H9 (cell line): ENCODE data around the gene LDB2. TPM values are rescaled to one million over a fixed set of nuclear protein-coding genes. Genes with fewer than 3 reads are reported as not detected.

Experiments
- DNase-seq: peaks from one replicate; pipeline ENCODE4 v3.0.0-alpha.2; 2017
- H2AFZ ChIP-seq: one replicate; pipeline ENCODE4 v1.6.1; 2013; ENCODE audit warnings: mild to moderate bottlenecking, low read length, control low read depth, moderate library complexity
- H2AK5ac ChIP-seq: 2 replicates; pipeline ENCODE4 v1.6.1; 2013; ENCODE audit warnings: low read length, control low read depth, mixed read lengths; ENCODE audit not compliant: insufficient read length
- H2BK120ac ChIP-seq: one replicate; pipeline ENCODE4 v1.6.1; 2013; ENCODE audit warnings: low read depth, mild to moderate bottlenecking, low read length, control low read depth, inconsistent platforms; ENCODE audit not compliant: poor library complexity, severe bottlenecking
- H2BK12ac ChIP-seq: 2 replicates; pipeline ENCODE4 v1.6.1; 2013; ENCODE audit warnings: low read length, control low read depth, mixed read lengths, low read depth; ENCODE audit not compliant: insufficient read length
- H2BK15ac ChIP-seq: 2 replicates; pipeline ENCODE4 v1.6.1; 2013; ENCODE audit warnings: low read depth, low read length, control low read depth
- H2BK20ac ChIP-seq: one replicate; pipeline ENCODE4 v1.6.1; 2013; ENCODE audit warnings: low read depth, mild to moderate bottlenecking, low read length, control low read depth, inconsistent platforms; ENCODE audit not compliant: poor library complexity, severe bottlenecking
- H2BK5ac ChIP-seq: 2 replicates; pipeline ENCODE4 v1.6.1; 2013; ENCODE audit warnings: low read length, control low read depth, mixed read lengths; ENCODE audit not compliant: insufficient read length
- H3K14ac ChIP-seq: 2 replicates; pipeline ENCODE4 v1.6.1; 2013; ENCODE audit warnings: low read length, control low read depth; ENCODE audit not compliant: insufficient read depth
- H3K18ac ChIP-seq: 2 replicates; pipeline ENCODE4 v1.6.1; 2013; ENCODE audit warnings: low read depth, mild to moderate bottlenecking, mixed read lengths, low read length, control low read depth; ENCODE audit not compliant: insufficient read length
- H3K23ac ChIP-seq: 2 replicates; pipeline ENCODE4 v1.6.1; 2013; ENCODE audit warnings: low read length, control low read depth, mixed read lengths, low read depth; ENCODE audit not compliant: insufficient read length
- H3K23me2 ChIP-seq: 2 replicates; pipeline ENCODE4 v1.6.1; 2013; ENCODE audit warnings: low read depth, mild to moderate bottlenecking, mixed read lengths, low read length, control low read depth; ENCODE audit not compliant: insufficient read length, poor library complexity, severe bottlenecking
- H3K27ac ChIP-seq: 2 replicates; pipeline ENCODE4 v1.5.1; 2013; ENCODE audit warnings: low read length, control low read depth, mixed read lengths, low read depth; ENCODE audit not compliant: insufficient read length
- H3K27me3 ChIP-seq: 2 replicates; pipeline ENCODE4 v1.6.1; 2013; ENCODE audit warnings: low read length, control low read depth, inconsistent platforms; ENCODE audit not compliant: insufficient read depth
- H3K4ac ChIP-seq: 2 replicates; pipeline ENCODE4 v1.6.1; 2013; ENCODE audit warnings: low read depth, mild to moderate bottlenecking, control low read depth, inconsistent platforms, low read length, moderate library complexity
- H3K4me1 ChIP-seq: 2 replicates; pipeline ENCODE4 v1.6.1; 2013; ENCODE audit warnings: low read length, control low read depth, inconsistent platforms; ENCODE audit not compliant: insufficient read depth
- H3K4me2 ChIP-seq: 2 replicates; pipeline ENCODE4 v1.6.1; 2013; ENCODE audit warnings: low read length, control low read depth, mixed read lengths; ENCODE audit not compliant: insufficient read length, insufficient read depth
- H3K56ac ChIP-seq: 2 replicates; pipeline ENCODE4 v1.6.1; 2013; ENCODE audit warnings: low read depth, mild to moderate bottlenecking, mixed read lengths, low read length, control low read depth; ENCODE audit not compliant: insufficient read length
- H3K79me1 ChIP-seq: 2 replicates; pipeline ENCODE4 v1.6.1; 2013; ENCODE audit warnings: low read depth, mild to moderate bottlenecking, moderate library complexity, low read length, control low read depth, inconsistent platforms; ENCODE audit not compliant: insufficient read depth, poor library complexity, severe bottlenecking
- H3K79me2 ChIP-seq: 2 replicates; pipeline ENCODE4 v1.6.1; 2013; ENCODE audit warnings: low read length, control low read depth, inconsistent platforms; ENCODE audit not compliant: insufficient read depth
- H3K9ac ChIP-seq: 2 replicates; pipeline ENCODE4 v1.6.1; 2013; ENCODE audit warnings: low read length, control low read depth, mixed read lengths; ENCODE audit not compliant: insufficient read length; ENCODE audit errors: extremely low read depth
- H3K9me3 ChIP-seq: one replicate; pipeline ENCODE4 v1.6.1; 2013; ENCODE audit warnings: low read depth, low read length, inconsistent platforms; ENCODE audit not compliant: control insufficient read depth
- H3T11ph ChIP-seq: one replicate; pipeline ENCODE4 v1.6.1; 2013; ENCODE audit warnings: mild to moderate bottlenecking, low read length, control low read depth, inconsistent platforms
- H4K20me1 ChIP-seq: one replicate; pipeline ENCODE4 v1.6.1; 2013; ENCODE audit not compliant: control insufficient read depth, insufficient read length, insufficient read depth
- H4K5ac ChIP-seq: 2 replicates; pipeline ENCODE4 v1.6.1; 2013; ENCODE audit warnings: low read depth, mild to moderate bottlenecking, mixed read lengths, low read length, control low read depth; ENCODE audit not compliant: insufficient read length
- H4K8ac ChIP-seq: replicated peaks from 2 replicates; pipeline ENCODE4 v1.6.1; 2013; ENCODE audit warnings: low read length, control low read depth, mixed read lengths, low read depth; ENCODE audit not compliant: insufficient read length
- H4K91ac ChIP-seq: 2 replicates; pipeline ENCODE4 v1.6.1; 2013; ENCODE audit warnings: low read depth, mild to moderate bottlenecking, moderate library complexity, mixed read lengths, low read length, control low read depth; ENCODE audit not compliant: insufficient read length
- H3K27ac Mint-ChIP-seq, 3 experiments: 2 replicates in 2 of 3; 3 replicates in 1 of 3; pipeline ENCODE4 v1.8.0; 2020 to 2021; ENCODE audit warnings: mixed read lengths in 3 of 3, mild to moderate bottlenecking in 1 of 3, moderate library complexity in 1 of 3
- H3K27me3 Mint-ChIP-seq: 2 replicates; pipeline ENCODE4 v1.8.0; 2021; ENCODE audit warnings: low read depth, mild to moderate bottlenecking, moderate library complexity, mixed read lengths
- H3K36me3 Mint-ChIP-seq, 3 experiments: 2 replicates in 2 of 3; 3 replicates in 1 of 3; pipeline ENCODE4 v1.8.0; 2020 to 2021; ENCODE audit warnings: low read depth in 3 of 3, mixed read lengths in 3 of 3; ENCODE audit not compliant: insufficient read depth in 1 of 3
- H3K4me1 Mint-ChIP-seq, 2 experiments: 2 replicates each; pipeline ENCODE4 v1.8.0; 2020; ENCODE audit warnings: mixed read lengths in 2 of 2
- H3K4me3 Mint-ChIP-seq, 2 experiments: 2 replicates in 1 of 2; 3 replicates in 1 of 2; pipeline ENCODE4 v1.8.0; 2020 to 2021; ENCODE audit warnings: mild to moderate bottlenecking in 2 of 2, mixed read lengths in 2 of 2, moderate library complexity in 1 of 2
- H3K9me3 Mint-ChIP-seq, 2 experiments: 2 replicates in 1 of 2; 3 replicates in 1 of 2; pipeline ENCODE4 v1.8.0; 2020; ENCODE audit warnings: mild to moderate bottlenecking in 2 of 2, mixed read lengths in 2 of 2, moderate library complexity in 1 of 2
- WGBS: extraction: QIAGEN DNeasy Blood & Tissue Kit; methylation state at CpG from one replicate; pipeline ENCODE4 v1.1.7; 2013; ENCODE audit warnings: missing lambda C conversion rate, low lambda C conversion rate, mixed read lengths; ENCODE audit not compliant: insufficient read length; ENCODE audit errors: extremely low coverage; 5-methylcytosine and 5-hydroxymethylcytosine counted together
- total RNA-seq: library from RNA; stranded (reverse); gene quantifications from 2 replicates; pipeline ENCODE4 v1.2.1, GENCODE V29; 2021
- TF ChIP-seq, protein P1 (sequence below): fragments of 200-600 bp; sonication (generic); conservative IDR thresholded peaks from 3 replicates; pipeline ENCODE4 v1.8.0; 2021; ENCODE audit warnings: antibody characterized with exemption, mild to moderate bottlenecking

Gene LDB2
- total RNA-seq, 1 experiment from 2014 or later, result 22.5 TPM

DNA sequence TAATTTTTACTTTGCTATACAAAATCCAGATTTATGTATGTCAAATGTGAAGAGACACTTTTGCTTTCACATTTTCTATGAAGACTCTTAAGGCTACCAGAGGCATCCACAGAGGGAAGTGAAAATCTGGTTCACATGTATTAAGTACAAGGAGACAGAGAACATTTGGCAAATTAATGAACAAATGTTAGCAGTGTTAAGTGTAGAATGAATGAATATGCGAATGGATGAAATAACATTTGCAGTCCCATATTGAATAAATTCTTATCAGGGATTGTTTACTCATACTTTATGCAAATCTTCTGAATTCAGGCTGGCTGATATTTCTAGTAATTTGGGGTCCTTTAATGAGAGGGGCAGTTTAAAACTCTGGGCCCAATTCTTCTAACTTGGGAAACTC is 159.9 kb downstream of the LDB2 start:
- Histone ChIP-seq H4K5ac (no peak overlapping the region), H3K27ac (no peak overlapping the region), H3K4me1 (no peaks in the 10 kb centered on the region), H2BK12ac (no peak overlapping the region), H3K14ac (no peak overlapping the region), H2BK15ac (no peak overlapping the region), H3K56ac (no peak overlapping the region), H3K27me3 (no peaks in the 10 kb centered on the region), H2BK20ac (no peak overlapping the region), H4K8ac (no peak overlapping the region), H3K9ac (no peak overlapping the region), H4K91ac (no peak overlapping the region), H3K4me2 (no peak overlapping the region), H3T11ph (no peak overlapping the region), H3K9me3 (no peaks in the 10 kb centered on the region), H3K23me2 (no peaks in the 10 kb centered on the region), H2BK120ac (no peak overlapping the region), H3K79me1 (no peaks in the 10 kb centered on the region), H3K18ac (no peak overlapping the region), H2BK5ac (no peak overlapping the region), H2AK5ac (no peak overlapping the region), H2AFZ (no peak overlapping the region), H4K20me1 (no peaks in the 10 kb centered on the region), H3K79me2 (0 out of 2 replicates have a peak, but pooled peaks cover 2% of the 10 kb centered on the region), H3K4ac (no peak overlapping the region), H3K23ac (no peak overlapping the region)
- no peak for DNase-seq
- Mint-ChIP-seq H3K36me3 (peaks cover 0 to 3% (median 0%) of the 10 kb centered on the region in 3 experiments; a peak in 2 of 7 replicates), H3K27ac (no peak overlapping the region), H3K4me3 (no peak overlapping the region), H3K27me3 (no peaks in the 10 kb centered on the region), H3K4me1 (peaks cover under 1 to 3% of the 10 kb centered on the region in 2 experiments; a peak in 3 of 4 replicates), H3K9me3 (peaks cover 0 to 2% of the 10 kb centered on the region in 2 experiments; a peak in 1 of 5 replicates)
- TF ChIP-seq, protein P1, sequence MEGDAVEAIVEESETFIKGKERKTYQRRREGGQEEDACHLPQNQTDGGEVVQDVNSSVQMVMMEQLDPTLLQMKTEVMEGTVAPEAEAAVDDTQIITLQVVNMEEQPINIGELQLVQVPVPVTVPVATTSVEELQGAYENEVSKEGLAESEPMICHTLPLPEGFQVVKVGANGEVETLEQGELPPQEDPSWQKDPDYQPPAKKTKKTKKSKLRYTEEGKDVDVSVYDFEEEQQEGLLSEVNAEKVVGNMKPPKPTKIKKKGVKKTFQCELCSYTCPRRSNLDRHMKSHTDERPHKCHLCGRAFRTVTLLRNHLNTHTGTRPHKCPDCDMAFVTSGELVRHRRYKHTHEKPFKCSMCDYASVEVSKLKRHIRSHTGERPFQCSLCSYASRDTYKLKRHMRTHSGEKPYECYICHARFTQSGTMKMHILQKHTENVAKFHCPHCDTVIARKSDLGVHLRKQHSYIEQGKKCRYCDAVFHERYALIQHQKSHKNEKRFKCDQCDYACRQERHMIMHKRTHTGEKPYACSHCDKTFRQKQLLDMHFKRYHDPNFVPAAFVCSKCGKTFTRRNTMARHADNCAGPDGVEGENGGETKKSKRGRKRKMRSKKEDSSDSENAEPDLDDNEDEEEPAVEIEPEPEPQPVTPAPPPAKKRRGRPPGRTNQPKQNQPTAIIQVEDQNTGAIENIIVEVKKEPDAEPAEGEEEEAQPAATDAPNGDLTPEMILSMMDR, result no peak
- no CpG with 5 or more reads among the region's 1 CpG for WGBS
